HPDE6-E6E7 (cell line): ENCODE data around the gene DCBLD2.
A peak's percentile ranks its signal among the peaks of the same experiment; 100 is the strongest.

Source experiments
- DNase-seq: peaks from one replicate; pipeline ENCODE4 v3.0.0; 2011; ENCODE audit warnings: missing footprints; ENCODE audit errors: extremely low spot score

The DCBLD2 gene

GRCh38 chr3:98829246-98829832, 72.2 kb downstream of the DCBLD2 start:
- no peak for DNase-seq

- no peak for DNase-seq
Observed at GRCh38 chr3:98827221-98827920, 74.1 kb downstream of the DCBLD2 start.

- DNase-seq, result no peak
Observed at GRCh38 chr3:98826126-98826525, 75.4 kb downstream of the DCBLD2 start.

- DNase-seq, result no peak
Observed at GRCh38 chr3:98824256-98824655, 77.2 kb downstream of the DCBLD2 start.

GRCh38 chr3:98823791-98824190, 77.7 kb downstream of the DCBLD2 start:
- DNase-seq, result no peak

- no peak for DNase-seq
Observed at GRCh38 chr3:98821063-98821462, 80.4 kb downstream of the DCBLD2 start.

- peak; percentile 9 for DNase-seq
Observed at GRCh38 chr3:98817547-98818041, 83.9 kb downstream of the DCBLD2 start.

GRCh38 chr3:98814817-98815420, 86.6 kb downstream of the DCBLD2 start:
- DNase-seq, result no peak

GRCh38 chr3:98812851-98813374, 88.6 kb downstream of the DCBLD2 start:
- no peak for DNase-seq

GRCh38 chr3:98811048-98811447, 90.4 kb downstream of the DCBLD2 start:
- no peak for DNase-seq

GRCh38 chr3:98809557-98809956, 91.9 kb downstream of the DCBLD2 start:
- no peak for DNase-seq

GRCh38 chr3:98808071-98808470, 93.4 kb downstream of the DCBLD2 start:
- no peak for DNase-seq

- DNase-seq, result no peak
Observed at GRCh38 chr3:98807561-98807960, 93.9 kb downstream of the DCBLD2 start.

- DNase-seq, result no peak
Observed at GRCh38 chr3:98807011-98807410, 94.5 kb downstream of the DCBLD2 start.

GRCh38 chr3:98806521-98806920, 95.0 kb downstream of the DCBLD2 start:
- no peak for DNase-seq

- no peak for DNase-seq
Observed at GRCh38 chr3:98805571-98805970, 95.9 kb downstream of the DCBLD2 start.

GRCh38 chr3:98801043-98801747, 100.3 kb downstream of the DCBLD2 start:
- DNase-seq, result no peak

GRCh38 chr3:98800401-98800800, 101.1 kb downstream of the DCBLD2 start:
- DNase-seq, result no peak

GRCh38 chr3:98799479-98799878, 102.0 kb downstream of the DCBLD2 start:
- DNase-seq, result no peak

- no peak for DNase-seq
Observed at GRCh38 chr3:98798820-98799219, 102.7 kb downstream of the DCBLD2 start.

GRCh38 chr3:98797905-98798304, 103.6 kb downstream of the DCBLD2 start:
- DNase-seq, result no peak

GRCh38 chr3:98796334-98796733, 105.2 kb downstream of the DCBLD2 start:
- no peak for DNase-seq
